HEK293T (cell line): ENCODE measurements around the gene MC1R.

Experiments
- CTCF ChIA-PET: fragments of 350-600 bp; formaldehyde crosslinking; extraction: SDS; loops from one replicate; lab custom pipeline; 2021; ENCODE audit warnings: antibody characterized with exemption, inconsistent platforms; lab: Yijun Ruan, JAX
- POLR2A ChIA-PET: fragments of 350-600 bp; formaldehyde crosslinking; extraction: SDS; loops from one replicate; lab custom pipeline; 2020; ENCODE audit warnings: antibody characterized with exemption, inconsistent platforms; lab: Yijun Ruan, JAX
- DNase-seq: peaks from one replicate; pipeline ENCODE4 v3.0.0; 2012; ENCODE audit warnings: mixed read lengths; ENCODE audit errors: extremely low spot score
- ARNT ChIP-seq: fragments of 450-650 bp; IDR thresholded peaks from 2 replicates; pipeline ENCODE4 v1.6.1; 2017; ENCODE audit warnings: mild to moderate bottlenecking
- BHLHE40 ChIP-seq: fragments of 450-650 bp; IDR thresholded peaks from 2 replicates; pipeline ENCODE4 v1.6.1; 2016; ENCODE audit warnings: mild to moderate bottlenecking, moderate library complexity, borderline replicate concordance
- CTBP1 ChIP-seq: fragments of 450-650 bp; IDR thresholded peaks from 2 replicates; pipeline ENCODE4 v1.6.1; 2016; ENCODE audit warnings: borderline replicate concordance
- ELF4 ChIP-seq: fragments of 450-650 bp; IDR thresholded peaks from 2 replicates; pipeline ENCODE4 v1.6.1; 2017; ENCODE audit warnings: antibody characterized with exemption
- FOXA1 ChIP-seq: fragments of 450-650 bp; IDR thresholded peaks from 2 replicates; pipeline ENCODE4 v1.6.1; 2016; ENCODE audit warnings: mild to moderate bottlenecking
- FOXK2 ChIP-seq: fragments of 450-650 bp; IDR thresholded peaks from 2 replicates; pipeline ENCODE4 v1.6.1; 2016; ENCODE audit warnings: mild to moderate bottlenecking
- FOXM1 ChIP-seq: fragments of 450-650 bp; IDR thresholded peaks from 2 replicates; pipeline ENCODE4 v1.6.1; 2017; ENCODE audit warnings: mild to moderate bottlenecking, borderline replicate concordance
- HDGF ChIP-seq: fragments of 450-650 bp; IDR thresholded peaks from 2 replicates; pipeline ENCODE4 v1.6.1; 2017; ENCODE audit warnings: antibody characterized with exemption, borderline replicate concordance
- L3MBTL2 ChIP-seq: fragments of 450-650 bp; conservative IDR thresholded peaks from 2 replicates; pipeline ENCODE4 v1.6.1; 2016; ENCODE audit warnings: mild to moderate bottlenecking
- LEF1 ChIP-seq: fragments of 450-650 bp; IDR thresholded peaks from 2 replicates; pipeline ENCODE4 v1.6.1; 2017; ENCODE audit warnings: mild to moderate bottlenecking, borderline replicate concordance
- NFRKB ChIP-seq: fragments of 450-650 bp; IDR thresholded peaks from 2 replicates; pipeline ENCODE4 v1.6.1; 2016; ENCODE audit warnings: mild to moderate bottlenecking, moderate library complexity
- PKNOX1 ChIP-seq: fragments of 450-650 bp; IDR thresholded peaks from 2 replicates; pipeline ENCODE4 v1.6.1; 2016
- SP1 ChIP-seq: fragments of 450-650 bp; IDR thresholded peaks from 2 replicates; pipeline ENCODE4 v1.6.1; 2017
- SUZ12 ChIP-seq: fragments of 450-650 bp; IDR thresholded peaks from 2 replicates; pipeline ENCODE4 v1.6.1; 2016; ENCODE audit warnings: mild to moderate bottlenecking
- TARDBP ChIP-seq: fragments of 450-650 bp; IDR thresholded peaks from 2 replicates; pipeline ENCODE4 v1.6.1; 2016
- ZNF384 ChIP-seq: fragments of 450-650 bp; IDR thresholded peaks from 2 replicates; pipeline ENCODE4 v1.6.1; 2016

Gene MC1R

DNA sequence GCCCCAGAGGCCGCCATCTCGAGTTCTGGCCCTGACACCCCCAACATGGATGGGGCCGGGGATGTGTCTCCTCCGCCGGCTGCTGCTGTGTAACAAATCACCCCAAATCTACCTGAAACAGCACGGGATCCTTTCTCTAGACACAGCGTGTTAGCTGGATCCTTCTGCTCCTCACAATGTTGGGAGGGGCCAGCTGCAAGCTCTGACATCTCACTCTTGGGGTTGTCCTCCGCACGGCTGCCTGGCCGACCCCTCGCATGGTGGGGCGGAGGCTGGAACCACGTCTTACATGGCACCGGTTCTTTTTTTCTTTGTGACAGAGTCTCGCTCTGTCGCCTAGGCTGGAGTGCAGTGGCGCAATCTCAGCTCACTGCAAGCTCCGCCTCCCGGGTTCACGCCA lies 18.3 kb downstream of the MC1R start:
- ChIA-PET POLR2A (no interaction called here), CTCF (no interaction called here)
- TF ChIP-seq TARDBP (no peak), ARNT (no peak), L3MBTL2 (no peak), ZNF384 (no peak), BHLHE40 (no peak), HDGF (no peak), FOXK2 (no peak), LEF1 (no peak), FOXM1 (no peak), SP1 (no peak), ELF4 (no peak), PKNOX1 (no peak), CTBP1 (no peak), NFRKB (no peak), FOXA1 (no peak)
- DNase-seq, result no peak

DNA sequence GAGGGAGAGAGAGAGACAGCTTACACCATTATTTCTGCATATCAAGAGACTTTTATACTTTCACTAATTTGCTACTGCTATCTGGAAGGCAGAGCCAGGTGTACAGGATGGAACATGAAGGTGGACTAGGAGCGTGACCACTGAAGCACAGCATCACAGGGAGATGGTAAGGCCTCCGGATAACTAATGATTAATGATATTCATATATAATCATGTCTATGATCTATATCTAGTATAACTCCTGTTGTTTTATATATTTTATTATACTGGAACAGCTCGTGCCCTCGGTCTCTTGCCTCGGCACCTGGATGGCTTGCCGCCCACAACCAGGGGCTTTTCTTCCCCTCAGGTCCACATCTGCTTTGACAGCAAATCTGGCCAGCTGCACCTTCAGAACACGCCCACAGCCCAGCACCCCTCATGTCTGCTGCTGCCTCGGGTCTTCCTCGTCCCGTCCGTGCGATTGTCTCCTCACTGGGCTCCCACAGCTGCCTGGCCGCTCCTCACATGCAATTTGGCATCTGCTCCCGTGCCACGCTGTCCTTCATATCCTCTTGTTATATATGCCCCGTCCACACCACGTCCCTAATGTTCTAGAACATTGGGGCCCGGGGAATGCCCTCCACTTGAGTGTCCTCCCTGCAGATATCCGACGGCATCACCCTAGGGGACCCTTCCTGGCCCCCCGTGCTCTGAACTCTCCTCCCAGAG lies 19.7 kb downstream of the MC1R start:
- TF ChIP-seq FOXA1 (no peak), NFRKB (no peak), SUZ12 (no peak), BHLHE40 (no peak), HDGF (no peak), FOXM1 (no peak), TARDBP (no peak), ARNT (no peak), ZNF384 (no peak), LEF1 (no peak), PKNOX1 (no peak), CTBP1 (no peak), ELF4 (no peak), FOXK2 (no peak), SP1 (no peak), L3MBTL2 (no peak)
- CTCF ChIA-PET, result no interaction called here
- POLR2A ChIA-PET, result no interaction called here
- no peak for DNase-seq

- no peak for DNase-seq
- CTCF ChIA-PET, result interaction anchor here (0.7 kb wide), 1 partner anchor 60 kb away, joined by 5 read pairs; no protein-coding TSS in a partner anchor
- POLR2A ChIA-PET, result no interaction called here
- TF ChIP-seq TARDBP (no peak), FOXM1 (no peak), BHLHE40 (no peak), SP1 (no peak), ZNF384 (no peak), CTBP1 (no peak), FOXK2 (no peak), SUZ12 (no peak), PKNOX1 (no peak), NFRKB (no peak)
Measured at GRCh38 chr16:89944773-89945172, 26.1 kb downstream of the MC1R start.

GRCh38 chr16:89945654-89946053 lies 27.0 kb downstream of the MC1R start:
- ChIA-PET CTCF (no interaction called here), POLR2A (no interaction called here)
- no peak for DNase-seq
- TF ChIP-seq ARNT (no peak), FOXA1 (no peak), SP1 (no peak), CTBP1 (no peak), NFRKB (no peak), L3MBTL2 (no peak), FOXM1 (no peak), BHLHE40 (no peak), ZNF384 (no peak), LEF1 (no peak)

- no peak for TF ChIP-seq TARDBP
- TF ChIP-seq FOXM1, result no peak
- TF ChIP-seq ARNT, result no peak
- no peak for TF ChIP-seq ELF4
- no peak for TF ChIP-seq CTBP1
- POLR2A ChIA-PET, result no interaction called here
- DNase-seq, result no peak
- CTCF ChIA-PET, result no interaction called here
Measured at GRCh38 chr16:89946515-89946914, 27.9 kb downstream of the MC1R start.

GRCh38 chr16:89949121-89949742 lies 30.6 kb downstream of the MC1R start:
- POLR2A ChIA-PET, result interaction anchor here (0.8 to 1.7 kb wide), 3 partner anchors 11 to 24 kb away, joined by 3 read pairs; no protein-coding TSS in a partner anchor
- CTCF ChIA-PET, result no interaction called here
- no peak for TF ChIP-seq SUZ12
- no peak for TF ChIP-seq PKNOX1
- no peak for TF ChIP-seq ARNT
- no peak for TF ChIP-seq L3MBTL2
- no peak for TF ChIP-seq BHLHE40
- no peak for TF ChIP-seq LEF1
- TF ChIP-seq TARDBP, result no peak
- no peak for DNase-seq
